GM21390 (cell line): Measurements from ENCODE around the gene RGS19.
"Not testable (repeated sequence)": the region's sequence is repeated elsewhere in the genome, so short reads cannot be mapped to it uniquely, and the experiment has no call there.

Experiments
- ATAC-seq: cut with Tn5 transposase; IDR thresholded peaks from one replicate; pipeline ENCODE4 v1.9.1; 2021; ENCODE audit not compliant: unreplicated experiment

The RGS19 gene, protein sequence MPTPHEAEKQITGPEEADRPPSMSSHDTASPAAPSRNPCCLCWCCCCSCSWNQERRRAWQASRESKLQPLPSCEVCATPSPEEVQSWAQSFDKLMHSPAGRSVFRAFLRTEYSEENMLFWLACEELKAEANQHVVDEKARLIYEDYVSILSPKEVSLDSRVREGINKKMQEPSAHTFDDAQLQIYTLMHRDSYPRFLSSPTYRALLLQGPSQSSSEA

DNA sequence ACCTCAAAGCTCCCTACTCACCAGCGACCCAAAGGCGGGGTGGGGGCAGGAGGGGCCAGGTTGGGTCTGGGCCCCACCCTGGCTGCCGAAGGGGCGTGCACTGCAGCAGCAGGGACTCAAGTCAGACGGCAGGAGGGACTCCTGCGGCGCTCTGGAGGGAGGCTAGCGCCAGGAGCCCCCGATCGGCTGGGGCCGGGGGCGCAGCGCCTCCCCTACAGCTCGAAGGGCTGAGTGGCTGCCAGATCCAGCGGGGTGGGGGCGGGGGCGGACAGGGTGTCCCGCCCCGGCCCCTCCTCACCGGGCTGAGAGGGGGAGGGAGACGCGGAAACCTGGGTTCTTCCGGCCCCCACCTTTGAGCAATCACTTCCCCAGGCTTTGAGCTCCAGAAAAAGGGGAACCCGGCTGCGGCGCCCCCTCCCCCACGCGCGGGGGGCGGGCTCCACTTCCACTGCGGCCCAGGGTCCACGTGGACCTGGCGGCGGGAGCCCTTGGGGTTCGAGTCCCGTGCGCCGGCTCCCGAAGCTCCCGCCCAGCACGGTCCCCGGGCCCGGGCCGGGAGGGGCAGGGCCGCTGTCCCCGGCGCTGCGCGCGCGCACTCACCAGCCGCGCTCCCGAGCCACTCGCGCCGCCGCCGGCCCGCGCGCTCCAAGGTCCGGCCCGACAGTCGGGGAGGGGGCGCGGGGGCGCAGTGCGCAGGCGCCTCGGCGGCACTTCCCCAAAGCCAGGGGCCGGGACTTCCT lies at the start of gene RGS19:
RGS19 (minus strand) TSS at position 246 of the 740 bp plus-strand sequence. CDS start 2,632 bp downstream, outside the sequence.
- ATAC-seq, result no peak

DNA sequence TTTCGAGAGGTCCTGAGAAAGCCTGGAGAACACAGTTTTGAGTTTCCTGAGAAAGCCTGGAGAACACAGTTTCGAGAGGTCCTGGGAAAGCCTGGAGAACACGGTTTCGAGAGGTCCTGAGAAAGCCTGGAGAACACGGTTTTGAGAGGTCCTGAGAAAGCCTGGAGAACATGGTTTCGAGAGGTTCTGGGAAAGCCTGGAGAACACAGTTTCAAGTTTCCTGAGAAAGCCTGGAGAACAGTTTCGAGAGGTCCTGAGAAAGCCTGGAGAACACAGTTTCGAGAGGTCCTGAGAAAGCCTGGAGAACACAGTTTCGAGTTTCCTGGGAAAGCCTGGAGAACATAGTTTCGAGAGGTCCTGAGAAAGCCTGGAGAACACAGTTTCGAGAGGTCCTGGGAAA lies 44.2 kb upstream of the RGS19 start:
- not testable (repeated sequence) for ATAC-seq

DNA sequence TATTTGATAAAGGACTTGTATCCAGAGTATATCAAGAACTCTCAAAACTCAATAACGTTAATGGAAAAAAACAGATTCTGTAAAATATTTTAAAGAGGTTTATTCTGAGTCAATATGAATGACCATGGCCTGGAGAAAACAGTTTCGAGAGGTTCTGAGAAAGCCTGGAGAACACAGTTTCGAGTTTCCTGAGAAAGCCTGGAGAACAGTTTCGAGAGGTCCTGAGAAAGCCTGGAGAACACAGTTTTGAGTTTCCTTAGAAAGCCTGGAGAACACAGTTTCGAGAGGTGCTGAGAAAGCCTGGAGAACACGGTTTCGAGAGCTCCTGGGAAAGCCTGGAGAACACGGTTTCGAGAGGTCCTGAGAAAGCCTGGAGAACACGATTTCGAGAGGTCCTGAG lies 43.6 kb upstream of the RGS19 start:
- not testable (repeated sequence) for ATAC-seq

DNA sequence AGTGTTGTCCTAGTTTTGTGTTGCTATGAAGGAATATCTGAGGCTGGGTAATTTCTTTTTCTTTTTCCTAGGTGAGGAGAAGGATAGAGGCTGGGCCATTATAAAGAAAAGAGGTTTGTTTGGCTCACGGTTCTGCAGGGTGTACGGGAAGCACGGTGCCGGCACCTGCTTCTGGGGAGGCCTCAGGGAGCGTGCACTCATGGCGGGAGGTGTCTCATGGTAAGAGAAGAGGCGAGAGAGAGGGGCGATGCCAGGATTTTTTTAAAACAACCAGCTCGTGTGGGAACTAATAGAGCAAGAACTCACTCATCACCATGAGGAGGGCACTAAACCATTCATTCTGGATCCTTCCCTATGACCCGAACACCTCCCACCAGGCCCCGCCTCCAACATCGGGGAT lies 42.3 kb upstream of the RGS19 start:
- no peak for ATAC-seq

DNA sequence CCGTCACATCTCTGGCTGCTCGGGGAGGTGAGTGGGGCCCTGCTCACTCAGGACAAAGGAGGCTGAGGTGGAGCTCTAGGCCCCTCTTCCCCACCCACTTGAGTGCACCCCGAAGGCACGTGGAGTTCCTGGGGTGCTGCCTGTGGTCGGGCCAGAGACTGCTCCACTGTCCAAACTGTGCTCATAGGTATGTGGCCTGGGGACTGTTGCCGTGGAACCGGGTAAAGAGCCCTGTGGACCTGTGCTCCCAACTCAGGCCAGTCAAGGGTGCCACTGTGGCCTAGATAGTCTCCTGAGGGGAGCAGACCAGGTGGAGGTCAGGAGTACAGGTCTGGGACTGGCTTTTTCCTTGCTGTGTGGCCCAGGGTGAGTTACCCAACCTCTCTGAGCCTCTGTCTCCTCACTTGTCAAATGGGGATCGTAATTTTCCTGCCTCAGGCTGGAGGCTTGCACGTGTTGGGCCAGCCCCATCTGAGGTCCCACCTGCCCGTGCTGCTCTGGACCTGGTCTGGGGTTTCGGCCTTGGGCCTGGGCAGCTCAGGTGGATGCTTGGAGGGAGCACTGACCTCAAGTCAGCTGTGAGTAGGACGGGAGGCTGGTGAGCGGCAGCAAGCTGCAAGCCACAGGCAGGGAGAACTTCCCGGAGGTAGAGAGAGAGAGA lies 40.5 kb upstream of the RGS19 start:
- no peak for ATAC-seq

DNA sequence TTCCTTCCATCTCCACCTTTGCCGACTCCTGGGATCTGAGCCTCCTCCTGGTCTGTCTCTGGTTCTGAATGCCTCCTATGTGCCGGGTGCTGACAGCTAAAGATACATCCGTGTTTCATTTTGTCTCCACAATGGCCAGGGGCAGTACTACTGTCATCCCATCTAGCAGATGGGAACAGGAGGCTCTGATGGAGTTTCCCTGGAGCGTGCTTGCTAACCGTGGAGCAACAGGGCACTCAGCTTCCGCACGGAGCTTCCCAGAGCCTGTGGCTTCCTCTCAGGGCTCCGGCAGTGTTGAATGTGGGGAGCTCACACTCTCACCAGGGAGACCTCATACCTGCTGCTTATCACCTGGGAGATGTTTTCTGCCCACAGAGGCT lies 40.0 kb upstream of the RGS19 start:
- ATAC-seq, result no peak

DNA sequence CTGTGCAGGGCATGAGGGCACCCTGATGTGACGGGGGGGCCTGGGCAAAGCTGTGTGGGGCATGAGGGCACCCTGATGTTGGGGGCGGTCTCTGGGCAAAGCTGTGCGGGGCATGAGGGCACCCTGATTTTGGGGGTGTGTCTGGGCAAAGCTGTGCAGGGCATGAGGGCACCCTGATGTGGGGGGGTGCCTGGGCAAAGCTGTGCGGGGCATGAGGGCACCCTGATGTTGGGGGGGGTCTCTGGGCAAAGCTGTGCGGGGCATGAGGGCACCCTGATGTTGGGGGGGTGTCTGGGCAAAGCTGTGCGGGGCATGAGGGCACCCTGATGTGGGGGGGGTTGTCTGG lies 38.1 kb upstream of the RGS19 start:
- not testable (repeated sequence) for ATAC-seq

DNA sequence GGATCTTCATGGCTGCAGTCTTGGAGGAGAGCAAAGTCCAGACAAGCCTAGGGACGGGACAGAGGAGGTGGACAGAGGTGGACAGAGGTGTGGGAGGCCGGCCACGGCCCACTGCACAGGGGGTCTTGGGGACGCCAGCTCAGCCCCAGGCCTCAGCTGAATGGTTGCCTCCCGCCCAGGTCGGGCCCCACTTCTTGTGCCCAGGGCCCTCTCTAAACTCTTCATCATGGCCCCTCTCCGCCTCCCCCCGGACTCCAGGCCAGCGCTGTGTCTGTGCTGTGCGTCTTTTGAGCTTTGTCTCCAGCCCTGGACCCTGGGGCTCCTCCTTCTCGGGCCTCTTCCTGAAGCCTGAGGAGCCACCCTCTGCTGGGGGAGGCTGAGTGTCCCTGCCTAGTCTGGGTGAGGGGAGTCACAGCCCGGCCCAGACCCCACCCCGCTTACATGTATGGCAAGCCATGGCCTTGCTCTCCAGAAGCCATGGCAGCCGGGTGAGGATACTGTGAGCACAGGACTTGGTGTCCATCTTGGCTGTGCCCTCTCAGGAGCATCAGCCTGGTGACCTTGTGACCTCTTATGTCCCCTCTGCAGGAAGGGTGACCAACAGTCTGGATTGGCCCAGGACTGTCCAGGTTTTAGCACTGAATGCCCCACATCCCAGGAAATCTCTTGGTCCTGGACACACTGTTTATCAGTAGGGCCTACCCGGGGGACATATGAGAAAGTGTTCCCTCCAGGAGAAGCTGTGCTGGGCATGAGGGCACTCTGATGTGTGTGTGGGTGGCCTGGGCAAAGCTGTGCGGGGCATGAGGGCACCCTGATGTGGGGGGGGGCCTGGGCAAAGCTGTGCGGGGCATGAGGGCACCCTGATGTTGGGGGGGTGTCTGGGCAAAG lies 37.5 kb upstream of the RGS19 start:
- no peak for ATAC-seq

DNA sequence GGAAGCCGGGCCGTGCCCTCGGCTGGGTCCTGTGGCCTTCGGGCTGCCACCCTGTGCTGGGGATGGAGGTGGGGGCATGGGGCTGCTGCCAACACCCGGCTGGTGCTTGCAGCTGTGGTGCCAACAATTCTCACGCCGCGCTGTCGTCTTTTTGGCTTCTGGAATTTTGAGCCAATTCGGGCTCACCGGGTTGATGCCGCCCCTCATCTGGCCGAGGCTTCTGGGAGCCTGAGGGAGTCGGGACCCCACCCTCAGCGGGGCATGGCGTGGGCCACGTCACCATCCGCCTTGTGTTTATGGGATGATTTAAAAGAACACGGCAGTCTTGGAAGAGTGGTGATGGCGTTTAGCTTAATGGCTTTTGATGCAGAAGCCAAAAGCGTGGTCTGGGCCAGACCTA lies 36.7 kb upstream of the RGS19 start:
- no peak for ATAC-seq

DNA sequence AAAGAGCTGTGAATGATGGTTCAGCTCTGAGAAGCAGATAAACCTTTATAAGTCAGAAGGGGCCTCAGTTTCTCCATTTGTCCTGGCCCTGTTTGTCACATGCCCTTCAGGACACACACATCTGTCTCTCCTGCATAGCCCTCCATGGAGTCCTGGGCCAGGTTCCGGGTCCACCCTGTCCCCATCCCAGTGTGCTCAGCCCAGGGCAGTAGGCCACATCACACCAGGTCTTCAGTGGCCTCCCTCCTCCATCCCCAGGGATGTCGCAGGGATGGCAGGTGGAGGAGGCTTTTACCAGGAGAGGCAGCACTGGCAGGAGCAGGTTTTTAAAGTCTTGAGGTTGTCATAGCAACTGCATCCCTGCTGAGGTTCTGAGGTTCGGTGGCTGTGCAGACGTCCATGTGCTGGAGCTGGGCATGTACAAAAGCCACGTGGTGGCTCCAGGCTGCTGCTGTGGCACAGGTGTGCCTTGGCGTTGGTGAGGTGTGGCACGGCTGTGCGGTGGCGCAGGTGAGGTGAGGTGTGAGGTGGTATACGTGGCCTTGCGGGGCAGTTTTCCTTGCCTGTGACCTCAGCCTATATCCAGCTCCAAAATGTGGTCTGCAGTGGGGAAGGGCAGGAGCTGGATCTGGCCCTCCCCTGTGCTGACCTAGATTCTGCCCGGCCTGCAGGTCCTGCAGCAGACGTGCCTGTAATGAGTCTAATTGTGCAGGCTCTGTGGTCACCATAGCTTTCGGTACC lies 36.0 kb upstream of the RGS19 start:
- ATAC-seq, result no peak

DNA sequence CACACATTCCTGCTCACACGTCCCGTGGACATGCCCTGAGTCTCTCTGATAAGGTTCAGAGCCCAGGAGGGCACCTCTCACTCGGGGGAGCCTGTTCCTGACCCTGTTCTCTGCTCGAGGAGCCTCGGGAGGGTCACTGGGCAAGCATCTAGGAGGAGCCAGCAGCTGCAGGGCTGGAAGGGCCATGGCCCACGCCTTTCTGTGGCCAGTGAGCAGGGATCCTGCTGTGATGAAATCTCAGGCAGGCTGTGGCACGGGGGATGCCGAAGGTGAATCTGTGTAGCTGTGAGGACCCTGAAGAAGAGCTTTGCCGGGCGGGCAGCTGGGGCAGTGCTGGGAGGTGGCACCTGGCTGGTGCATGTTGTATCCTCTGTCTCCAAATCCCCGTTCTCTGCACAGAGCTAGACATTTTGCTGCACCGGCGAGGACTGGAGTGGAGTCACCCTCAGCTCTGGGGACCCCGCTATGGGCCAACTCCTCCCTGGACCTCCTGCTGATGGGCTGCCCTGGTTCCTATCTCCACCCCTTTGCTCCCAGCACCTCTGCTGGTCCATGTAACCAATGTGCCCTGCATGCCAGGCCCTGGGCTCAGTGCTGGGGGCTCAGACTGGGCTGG lies 35.1 kb upstream of the RGS19 start:
- no peak for ATAC-seq

DNA sequence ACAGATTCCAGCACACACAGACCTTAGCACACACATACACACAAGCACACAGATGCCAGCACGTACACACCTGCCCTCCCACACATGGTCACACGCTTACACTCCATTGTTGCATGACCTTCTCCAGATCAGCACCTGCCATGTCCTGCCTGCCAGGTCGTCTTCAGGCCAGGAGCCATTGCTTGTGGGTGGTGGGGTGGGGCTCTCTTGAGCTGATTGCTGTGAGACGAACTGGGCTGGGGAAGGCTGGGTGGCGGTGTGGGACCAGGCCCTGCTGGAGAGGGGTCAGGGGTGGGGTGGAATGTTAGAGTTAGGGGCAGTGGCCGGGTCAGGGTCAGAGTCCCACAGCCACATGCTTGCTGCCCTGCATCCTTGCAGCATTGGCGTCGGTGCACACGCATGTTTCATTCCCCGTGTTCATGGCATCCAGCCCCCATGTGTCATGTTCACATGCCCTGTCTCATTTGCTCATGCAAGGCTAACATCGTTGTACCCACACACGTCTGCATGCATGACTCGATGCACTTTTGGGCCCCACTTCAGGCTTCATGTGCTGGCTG lies 34.6 kb upstream of the RGS19 start:
- no peak for ATAC-seq

DNA sequence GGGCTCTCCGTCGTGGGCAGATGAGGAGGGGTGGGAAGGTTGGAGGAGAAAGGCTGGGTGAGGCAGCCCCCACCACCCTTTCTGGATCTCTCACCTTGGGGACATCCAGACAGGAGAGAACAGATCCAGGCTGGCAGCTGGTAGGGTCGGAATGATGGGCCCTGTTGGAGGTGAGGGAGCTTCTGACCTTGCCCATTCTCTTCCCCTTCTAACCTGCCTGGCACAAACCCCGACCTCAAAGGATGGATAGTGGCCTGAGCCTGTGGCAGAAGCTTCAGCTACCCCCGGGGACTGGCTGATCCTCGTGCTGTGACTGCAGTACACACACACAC lies 34.1 kb upstream of the RGS19 start:
- no peak for ATAC-seq

DNA sequence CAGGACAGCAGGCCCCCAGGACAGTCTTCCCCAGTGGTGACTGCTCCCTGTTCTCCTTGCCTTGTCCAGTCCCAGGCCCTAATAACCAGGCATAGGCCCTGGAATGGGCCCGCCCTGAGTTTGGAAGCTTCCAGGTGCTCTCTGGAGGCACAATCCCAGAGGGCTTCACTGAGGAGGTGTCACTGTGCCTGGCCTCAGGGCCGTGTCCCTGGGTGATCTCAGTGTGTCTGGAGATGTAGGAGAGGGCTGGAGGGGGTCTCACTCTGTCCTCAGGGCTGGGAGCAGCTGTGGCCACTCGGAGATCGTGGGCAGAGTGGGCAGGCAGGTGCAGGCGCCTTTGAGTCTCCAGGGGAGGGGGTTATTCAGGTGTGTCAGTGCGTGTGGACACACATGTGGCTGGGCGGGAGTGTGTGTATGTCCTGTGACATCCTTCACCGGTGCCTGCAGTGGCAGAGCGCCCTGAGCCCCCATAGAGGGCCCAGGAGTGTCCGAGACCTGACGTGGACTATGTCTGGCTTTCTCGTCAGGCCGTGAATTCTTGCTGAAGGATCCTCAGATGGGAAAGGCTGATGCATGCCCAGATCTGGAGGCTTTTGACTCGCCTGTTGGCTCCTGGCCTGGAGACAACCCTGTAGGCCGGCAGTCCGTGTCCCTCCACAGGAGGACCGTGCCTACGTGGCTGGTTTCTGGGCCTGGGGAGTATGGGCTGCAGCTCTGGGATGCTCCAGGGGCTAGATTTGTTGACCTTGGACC lies 33.5 kb upstream of the RGS19 start:
- no peak for ATAC-seq

DNA sequence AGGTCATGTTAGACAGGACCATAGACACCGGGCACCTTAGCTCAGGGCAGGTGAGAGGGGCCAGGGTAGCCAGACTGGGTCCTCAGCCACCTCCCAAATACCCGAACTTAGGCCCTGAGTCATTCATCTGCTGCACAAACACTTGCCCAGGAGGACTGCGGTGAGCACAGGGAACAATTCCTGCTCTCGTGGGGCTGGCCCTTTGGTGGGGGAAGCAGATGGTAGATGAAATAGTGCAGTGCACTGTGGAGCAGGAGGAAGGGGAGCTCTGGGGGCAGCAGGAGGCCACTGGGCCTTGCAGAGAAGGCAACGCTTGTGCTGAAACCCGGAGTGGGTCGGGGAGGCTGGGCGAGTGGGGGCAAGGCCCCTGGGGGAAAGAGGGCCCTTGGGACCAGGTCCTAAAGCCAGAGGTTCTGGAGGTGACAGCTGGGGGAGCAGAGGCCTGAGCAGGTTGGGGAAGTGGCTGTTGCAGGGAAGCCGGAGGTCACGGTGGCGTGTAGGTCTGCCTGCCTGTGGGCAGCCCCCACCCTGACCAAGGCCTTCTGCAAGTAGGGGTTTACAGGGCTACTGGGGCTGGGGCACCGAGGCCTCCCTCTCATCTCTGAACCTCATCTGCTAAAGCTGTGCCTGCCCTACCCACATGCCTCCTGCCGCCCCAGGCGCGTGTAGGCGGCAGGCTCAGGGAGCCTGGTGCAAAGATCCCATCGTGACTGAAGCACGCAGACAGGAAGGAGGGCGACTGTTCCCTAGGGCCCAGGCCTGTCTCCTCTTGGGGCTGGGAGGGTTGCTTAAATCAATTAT lies 32.7 kb upstream of the RGS19 start:
- ATAC-seq, result no peak

DNA sequence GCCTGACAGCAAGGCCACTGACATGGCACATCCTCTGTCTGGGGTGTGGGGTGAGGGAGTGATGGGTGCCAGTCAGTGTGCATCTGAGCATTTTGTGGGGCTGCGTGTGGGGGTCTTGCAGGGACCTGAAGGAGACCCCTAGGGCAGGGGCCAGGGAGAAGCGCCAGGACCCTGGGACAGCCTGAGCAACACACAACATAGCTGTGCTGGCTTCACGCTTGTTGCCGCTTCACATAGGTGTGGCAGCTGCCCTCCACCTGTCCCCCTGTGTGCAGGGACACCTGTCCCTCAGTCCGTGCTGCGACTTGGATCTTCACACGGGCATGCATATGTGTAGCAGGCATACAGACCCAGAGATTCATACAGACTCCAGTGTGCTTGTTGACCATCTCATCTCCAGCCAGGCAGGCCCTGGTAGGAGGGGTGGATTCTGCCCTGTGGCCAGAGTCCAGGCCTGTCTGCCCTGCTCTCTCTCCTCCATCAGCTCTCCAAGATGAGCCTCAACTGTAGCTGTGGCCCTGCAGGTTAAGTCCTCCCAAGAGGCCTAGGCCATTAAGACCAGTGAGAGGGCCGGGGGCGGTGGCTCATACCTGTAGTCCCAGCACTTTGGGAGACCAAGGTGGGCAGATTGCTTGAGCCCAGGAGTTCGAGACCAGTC lies 31.2 kb upstream of the RGS19 start:
- no peak for ATAC-seq

DNA sequence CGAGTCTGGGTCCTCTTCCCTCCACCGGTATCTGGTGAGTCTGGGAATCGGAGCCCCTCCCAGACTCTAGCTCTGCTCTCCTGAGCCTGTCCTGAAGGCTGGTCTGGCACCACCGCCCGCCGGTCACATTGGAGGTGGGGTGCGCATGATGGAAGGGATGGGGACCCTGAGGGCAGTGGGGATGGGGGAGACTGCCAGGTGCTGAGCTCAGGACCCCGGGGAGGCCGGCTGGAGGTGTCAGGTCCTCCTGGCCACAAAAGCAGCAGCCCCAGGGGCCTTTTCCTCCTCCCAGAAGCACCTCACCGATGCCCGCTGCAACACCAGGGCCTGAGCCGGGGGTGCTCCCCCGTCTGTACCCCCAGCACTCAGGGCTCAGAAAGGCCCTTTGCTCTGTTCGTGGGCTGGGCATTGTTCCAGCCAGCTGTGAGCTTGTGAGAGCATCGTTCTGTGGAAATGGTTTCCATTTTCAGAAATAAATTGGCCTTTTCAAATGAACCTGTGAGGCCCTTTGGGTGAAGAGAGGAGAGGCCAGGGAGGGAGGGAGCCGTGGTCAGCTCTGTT lies 30.6 kb upstream of the RGS19 start:
- no peak for ATAC-seq
